ENCODE results near the gene CD300A.
"Not testable (repeated sequence)": the region's sequence is repeated elsewhere in the genome, so short reads cannot be mapped to it uniquely, and the experiment has no call there.

Gene CD300A

DNA sequence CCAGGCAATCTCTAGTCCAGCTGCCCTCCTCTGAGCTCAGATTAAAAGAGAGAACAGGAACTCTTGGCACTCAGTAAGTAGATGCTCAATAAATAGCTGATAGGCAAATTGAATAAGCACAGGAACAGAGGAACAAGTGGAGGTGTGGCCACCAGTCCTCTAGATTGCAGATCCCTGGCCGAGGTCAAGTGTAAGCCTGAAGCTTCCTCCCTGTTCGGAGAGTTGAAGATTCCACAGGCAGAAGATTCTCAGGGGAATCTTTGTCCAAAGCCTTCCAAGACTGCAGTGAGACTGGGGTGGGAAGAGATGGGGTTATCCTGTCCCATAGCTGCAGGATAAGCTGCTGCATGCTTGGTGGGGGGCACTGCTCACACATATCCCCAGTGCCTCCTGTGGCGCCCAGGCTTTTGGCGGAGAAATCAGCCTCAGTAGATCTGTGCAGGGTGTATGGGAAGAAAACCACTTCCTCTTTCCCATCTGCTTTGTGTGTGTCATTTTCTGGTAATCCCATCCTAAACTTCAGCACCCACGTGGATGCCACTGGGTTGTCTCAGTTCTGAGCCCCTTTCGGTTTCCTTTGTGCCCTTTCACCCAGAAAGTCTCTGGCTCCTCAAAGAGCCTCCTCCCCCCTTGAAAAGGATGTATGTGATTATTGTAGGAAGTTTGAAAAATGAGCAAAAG lies 12.1 kb downstream of the CD300A start:
- DNase-seq (ENCODE audit: low read depth, low spot score): no peak

DNA sequence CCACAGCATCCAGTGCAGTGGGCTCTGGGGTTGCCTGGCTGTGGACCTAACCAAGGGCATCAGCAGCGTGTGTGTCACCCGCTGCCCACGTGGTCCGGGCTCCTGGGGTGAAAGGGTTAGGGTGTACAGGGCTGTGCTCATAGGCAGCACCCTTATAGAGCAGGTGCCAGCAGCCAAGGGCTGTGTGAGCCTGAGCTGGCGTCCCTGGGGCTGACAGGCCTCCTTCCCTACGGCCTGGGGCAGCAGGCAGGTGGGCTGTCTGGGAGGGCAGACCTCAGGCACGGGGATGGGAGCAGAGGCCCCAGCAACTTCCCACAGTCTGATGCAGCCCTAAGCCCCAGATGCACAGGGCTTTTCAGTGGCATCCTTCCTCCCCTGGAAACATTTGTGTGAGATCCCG lies 13.9 kb downstream of the CD300A start:
- no peak for DNase-seq (ENCODE audit: low read depth, low spot score)

DNA sequence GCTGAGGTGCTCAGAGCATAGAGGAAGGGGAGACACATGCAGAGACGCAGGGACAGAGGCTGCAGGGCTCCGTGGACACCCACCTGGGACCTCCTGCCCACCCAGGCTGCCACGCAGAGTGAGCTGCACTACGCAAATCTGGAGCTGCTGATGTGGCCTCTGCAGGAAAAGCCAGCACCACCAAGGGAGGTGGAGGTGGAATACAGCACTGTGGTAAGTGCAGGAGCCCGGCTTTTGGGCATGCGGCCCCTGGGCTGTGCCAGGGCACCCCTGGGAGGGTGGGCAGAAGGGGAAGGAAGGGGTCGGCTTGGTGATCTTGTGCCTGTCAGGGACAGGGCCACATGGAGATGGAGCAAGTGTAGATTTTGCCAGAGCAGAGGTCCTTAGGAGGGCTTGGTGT lies 15.2 kb downstream of the CD300A start:
- DNase-seq (ENCODE audit: low read depth, low spot score): no peak

DNA sequence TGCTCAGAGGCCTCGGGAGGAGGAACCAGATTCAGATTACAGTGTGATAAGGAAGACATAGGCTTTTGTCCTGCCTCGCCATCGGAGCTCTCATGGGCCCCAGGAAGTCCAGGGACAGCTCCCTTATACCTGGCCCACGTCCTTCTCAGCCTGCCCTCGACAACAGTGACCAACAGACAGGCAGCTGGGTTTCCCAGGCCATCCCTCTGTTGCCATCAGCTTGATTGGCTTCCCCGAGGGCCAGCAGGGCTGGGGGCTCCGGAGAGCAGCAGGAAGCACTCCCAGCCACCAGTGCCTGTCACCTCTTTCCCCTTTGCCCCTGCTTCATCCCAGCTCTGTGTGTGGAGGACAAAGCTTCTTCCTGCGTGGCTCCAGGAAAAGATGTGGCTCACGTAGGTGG lies 17.6 kb downstream of the CD300A start:
- DNase-seq (ENCODE audit: low read depth, low spot score): no peak

DNA sequence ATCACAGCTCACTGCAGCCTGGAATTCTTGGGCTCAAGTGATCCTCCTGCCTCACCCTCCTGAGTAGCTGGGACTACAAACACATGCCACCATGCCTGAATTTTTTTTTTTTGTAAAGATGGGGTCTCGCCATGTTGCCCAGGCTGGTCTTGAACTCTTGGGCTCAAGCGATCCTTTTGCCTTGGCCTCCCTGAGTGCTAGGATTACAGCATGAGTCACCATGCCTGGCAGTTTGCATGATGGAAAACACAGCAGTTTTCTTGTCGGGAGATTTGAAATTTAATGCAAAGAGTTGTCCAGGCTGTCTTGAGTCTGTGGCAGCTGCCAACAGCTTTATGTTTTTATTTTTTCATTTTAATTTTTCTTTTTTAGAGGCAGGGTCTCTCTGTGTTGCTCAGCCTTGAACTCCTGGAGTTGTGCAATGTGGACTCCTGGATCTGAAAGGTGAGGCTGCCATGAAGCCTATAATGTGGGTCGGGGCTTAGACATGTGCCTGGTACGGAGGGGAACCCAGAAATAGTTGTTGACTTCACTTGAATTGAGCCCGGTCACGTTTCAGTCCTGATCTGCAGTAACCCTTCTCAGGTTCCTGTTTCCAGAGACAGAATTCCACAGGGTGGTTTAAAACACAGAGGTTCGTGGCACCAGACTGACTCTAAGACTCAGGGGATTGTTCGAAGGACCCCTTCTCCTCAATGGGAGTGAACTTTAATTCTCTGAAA lies 18.7 kb downstream of the CD300A start:
- no peak for DNase-seq (ENCODE audit: low read depth, low spot score)

DNA sequence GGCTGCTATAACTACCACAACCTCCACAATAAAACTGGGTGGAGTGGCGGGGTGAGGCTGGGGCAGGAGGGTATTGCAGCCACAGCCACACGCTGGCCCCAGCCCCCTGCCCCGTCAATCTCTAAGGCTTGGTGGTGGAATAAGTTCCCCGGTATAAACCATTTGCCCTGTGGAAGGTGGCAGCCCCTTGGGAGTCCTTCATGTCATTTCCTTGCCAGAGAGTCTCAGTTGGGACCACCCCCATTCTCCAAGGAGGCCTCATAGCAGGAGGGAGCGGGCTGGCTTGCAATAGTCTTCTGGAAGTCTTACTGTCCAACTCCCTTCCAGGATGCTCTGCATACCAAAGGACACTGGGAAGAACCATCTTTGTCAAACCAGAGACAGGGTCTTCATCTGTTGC lies 19.4 kb downstream of the CD300A start:
- DNase-seq (ENCODE audit: low read depth, low spot score): no peak

DNA sequence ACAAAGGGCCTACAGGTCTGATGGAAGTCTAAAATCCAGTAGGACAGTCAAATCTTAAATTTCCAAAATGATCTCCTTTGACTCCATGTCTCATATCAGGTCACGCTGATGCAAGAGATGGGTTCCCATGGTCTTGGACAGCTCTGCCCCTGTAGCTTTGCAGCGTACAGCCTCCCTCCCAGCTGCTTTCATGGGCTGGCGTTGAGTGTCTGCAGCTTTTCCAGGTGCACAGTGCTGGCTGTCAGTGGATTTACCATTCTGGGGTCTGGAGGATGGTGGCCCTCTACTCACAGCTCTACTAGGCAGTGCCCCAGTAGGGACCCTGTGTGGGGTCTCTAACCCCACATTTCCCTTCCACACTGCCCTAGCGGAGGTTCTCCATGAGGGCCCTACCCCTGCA lies 21.8 kb downstream of the CD300A start:
- not testable (repeated sequence) for DNase-seq (ENCODE audit: low read depth, low spot score)

DNA sequence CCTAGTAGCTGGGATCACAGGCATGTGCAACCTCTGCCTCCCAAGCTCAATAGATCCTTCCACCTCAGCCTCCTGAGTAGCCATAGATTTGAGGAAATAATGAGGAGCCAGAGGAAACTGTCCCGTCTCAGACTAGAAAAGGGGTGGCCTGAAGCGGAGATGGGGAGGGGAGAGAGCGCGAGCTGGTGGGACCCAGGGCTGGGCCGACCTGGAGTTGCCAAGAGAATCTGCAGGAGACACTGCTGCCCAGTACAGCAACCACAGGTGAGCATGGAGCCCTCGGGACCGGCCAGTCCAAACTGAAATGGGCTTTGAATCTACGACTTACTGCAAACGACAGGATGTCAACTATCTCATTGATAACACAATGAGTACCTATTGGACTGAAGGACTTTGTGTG lies 24.3 kb downstream of the CD300A start:
- no peak for DNase-seq (ENCODE audit: low read depth, low spot score)

DNA sequence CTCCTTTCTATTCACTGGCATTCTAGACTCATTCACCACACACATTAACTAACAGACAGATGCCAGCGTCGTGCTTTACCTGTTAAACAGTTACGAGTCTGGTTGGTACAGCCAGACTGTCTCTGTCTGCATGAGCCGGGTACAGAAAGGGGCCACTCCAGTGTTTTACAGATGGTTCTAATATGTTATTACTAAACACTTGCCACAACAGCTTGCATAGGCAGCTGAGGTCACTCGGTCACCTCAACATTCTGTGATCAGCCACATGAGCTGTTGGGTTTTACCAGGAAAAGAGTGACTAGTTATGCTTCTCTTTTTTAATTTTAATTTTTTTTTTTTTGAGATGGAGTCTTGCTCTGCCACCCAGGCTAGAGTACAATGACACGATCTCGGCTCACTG lies 25.2 kb downstream of the CD300A start:
- no peak for DNase-seq (ENCODE audit: low read depth, low spot score)

DNA sequence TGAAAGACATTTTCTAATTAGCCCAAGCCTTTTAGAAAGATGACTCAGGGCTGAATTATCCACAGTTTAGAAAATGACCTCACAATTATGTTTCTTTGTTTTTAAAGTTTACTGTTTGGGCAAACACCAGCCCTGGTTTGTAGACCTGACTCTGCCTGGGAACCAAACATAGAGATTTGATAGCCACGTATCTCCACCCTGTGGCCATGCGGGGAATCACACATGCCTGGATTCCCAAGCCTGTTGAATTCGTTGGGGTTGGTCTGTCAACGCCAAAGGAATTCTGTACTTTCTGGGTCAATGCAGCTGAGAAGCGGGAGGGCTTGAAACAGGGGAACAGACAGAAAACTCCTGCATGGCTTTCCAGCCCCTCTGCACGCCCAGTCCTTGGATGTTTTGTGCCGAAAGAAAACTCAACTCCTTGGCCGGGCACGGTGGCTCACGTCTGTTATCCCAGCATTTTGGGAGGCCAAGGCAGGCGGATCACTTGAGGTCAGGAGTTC lies 26.9 kb downstream of the CD300A start:
- DNase-seq (ENCODE audit: low read depth, low spot score): peak; percentile 84

DNA sequence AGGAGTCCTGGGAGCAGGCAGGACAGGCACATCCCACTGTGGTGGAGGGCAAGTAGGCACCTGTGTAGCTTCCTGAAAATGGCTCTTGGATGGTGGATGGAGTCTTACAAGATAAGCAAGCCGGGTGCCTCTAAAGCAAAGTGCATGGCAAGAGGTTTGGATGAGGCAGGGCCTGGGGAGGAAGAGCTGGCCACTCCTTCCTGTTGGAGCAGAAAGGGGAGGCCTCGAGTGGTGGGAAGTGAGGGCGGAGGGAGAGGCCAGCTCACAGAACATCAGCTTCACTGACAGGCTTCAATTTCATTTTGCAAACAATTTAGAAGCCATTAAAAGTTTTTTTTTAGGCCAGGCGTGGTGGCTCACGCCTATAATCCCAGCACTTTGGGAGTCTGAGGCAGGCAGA lies 31.0 kb downstream of the CD300A start:
- no peak for DNase-seq (ENCODE audit: low read depth, low spot score)

DNA sequence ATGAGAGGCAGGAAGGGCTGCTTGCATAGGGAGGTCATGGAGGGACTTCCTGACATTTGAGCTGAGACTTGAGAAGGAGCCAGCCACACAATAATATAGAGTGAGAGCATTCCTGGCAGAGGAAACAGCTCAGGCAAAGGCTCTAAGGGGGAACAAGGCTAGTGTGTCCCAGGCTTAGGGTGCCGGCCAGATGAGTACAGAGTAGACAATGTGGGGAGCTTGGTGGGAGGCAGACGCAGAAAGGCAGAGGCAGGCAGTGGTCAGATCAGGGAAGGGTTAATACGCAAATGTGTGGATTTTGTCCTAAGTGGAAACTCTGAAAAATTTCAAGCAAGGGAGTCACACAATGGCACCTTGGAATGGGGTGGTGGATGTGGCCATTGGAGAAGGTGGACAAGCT lies 33.6 kb downstream of the CD300A start:
- DNase-seq (ENCODE audit: low read depth, low spot score): no peak

DNA sequence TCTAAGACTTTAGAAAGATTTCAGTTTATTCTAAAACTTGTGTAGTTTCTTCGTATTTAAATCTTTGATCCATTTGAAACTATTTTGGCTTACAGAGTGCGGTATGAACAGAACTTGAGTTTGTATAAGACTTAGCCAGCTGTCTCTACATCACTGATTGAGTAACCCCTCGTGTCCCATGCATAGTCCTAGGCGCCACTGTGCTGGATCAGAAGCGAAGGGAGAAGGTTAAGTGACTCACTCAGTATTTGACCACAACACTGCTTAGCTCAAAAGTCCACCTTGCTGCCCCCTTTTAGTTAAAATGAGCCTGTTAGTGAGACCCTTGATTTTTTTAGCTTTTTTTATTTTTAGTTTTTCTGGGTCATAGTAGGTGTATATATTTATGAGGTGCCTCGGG lies 36.4 kb downstream of the CD300A start:
- no peak for DNase-seq (ENCODE audit: low read depth, low spot score)

DNA sequence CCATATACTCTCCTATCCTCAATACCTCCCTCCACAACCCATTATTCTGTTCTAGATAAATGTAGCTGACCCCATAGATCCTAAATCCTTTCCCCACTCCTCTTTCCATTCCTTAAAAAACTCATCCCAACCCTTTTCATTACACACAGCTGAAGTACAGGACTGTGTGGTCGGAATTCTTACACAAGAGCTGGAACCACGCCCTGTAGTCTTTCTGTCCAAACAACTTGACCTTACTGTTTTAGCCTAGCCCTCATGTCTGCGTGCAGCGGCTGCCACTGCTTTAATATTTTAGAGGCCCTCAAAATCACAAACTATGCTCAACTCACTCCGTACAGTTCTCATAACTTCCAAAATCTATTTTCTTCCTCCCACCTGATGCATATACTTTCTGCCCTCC lies 37.5 kb downstream of the CD300A start:
- not testable (repeated sequence) for DNase-seq (ENCODE audit: low read depth, low spot score)

DNA sequence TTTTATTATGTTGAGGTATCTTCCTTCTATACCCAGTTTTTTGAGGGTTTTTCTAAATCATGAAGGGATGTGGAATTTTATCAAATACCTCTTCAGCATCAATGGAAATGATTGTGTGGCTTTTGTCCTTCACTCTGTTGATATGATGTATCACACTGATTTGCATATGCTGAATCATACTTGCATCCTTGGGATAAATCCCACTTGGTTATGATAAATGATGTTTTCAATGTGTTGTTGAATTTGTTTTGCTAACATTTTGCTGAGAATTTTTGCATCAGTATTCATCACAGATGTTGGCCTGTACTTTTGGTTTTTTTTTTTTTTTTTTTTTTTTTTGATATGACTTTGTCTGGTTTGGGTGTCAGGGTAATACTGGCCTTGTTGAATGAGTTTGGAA lies 41.7 kb downstream of the CD300A start:
- DNase-seq (ENCODE audit: low read depth, low spot score): no peak

DNA sequence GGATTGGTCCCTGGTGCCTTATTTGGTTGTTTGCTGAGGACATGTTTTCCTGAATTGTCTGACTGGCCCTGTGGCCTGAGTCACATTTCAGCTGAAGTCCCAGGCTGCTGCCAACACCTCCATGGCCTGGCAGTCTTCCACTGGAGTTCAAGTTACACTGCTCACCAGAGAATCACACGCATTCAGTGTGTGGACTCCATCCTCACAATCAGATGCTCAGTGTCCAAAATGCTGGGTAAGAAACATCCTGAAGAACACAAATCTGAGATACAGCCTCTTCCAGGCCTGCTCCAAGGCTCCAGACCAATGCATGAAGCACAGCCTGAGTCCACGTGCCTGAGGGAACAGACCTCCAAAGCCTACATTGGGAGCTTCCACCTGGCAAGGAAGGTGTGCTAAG lies 45.6 kb downstream of the CD300A start:
- no peak for DNase-seq (ENCODE audit: low read depth, low spot score)

DNA sequence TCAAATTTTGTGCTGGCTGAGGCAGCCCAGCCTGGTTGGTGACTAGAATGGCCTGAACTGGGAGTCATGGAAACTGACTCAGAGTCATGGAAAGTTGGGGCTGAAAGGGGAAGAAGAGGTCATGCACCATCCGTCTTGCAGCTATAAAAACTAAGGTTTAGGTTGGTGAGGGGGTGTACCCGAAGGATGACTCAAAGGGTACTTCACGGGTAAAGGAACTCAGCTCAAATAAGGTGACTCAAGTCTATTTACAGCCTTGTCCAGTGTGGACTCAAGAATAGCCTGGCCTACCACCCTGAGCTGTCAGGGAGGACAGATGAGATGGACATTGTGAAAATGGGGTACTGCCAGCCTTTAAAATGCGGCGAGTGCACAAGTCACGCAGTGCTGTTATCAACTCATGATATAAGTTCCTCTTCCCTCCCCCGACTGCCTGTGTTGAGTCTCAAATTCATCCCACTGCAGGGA lies 46.2 kb downstream of the CD300A start:
- no peak for DNase-seq (ENCODE audit: low read depth, low spot score)

DNA sequence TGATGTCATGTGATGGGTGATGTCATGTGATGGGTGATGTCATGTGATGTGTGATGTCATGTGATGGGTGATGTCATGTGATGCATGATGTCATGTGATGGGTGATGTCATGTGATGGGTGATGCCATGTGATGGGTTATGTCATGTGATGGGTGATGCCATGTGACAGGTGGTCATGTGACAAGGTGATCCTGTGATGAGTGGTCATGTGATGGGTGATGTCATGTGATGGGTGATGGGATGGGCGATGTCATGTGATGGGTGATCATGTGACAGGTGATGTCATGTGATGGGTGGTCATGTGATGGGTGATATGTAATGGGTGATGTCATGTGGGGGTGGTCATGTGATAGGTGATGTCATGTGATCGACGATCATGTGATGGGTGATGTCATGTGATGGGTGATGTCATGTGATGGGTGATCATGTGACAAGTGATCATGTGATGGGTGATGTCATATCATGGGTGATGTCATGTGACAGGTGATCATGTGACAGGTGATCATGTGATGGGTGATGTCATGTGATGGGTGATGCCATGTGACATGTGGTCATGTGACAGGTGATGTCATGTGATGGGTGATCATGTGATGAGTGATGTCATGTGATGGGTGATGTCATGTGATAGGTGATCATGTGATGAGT lies 47.7 kb downstream of the CD300A start:
- DNase-seq (ENCODE audit: low read depth, low spot score): peak; percentile 46

DNA sequence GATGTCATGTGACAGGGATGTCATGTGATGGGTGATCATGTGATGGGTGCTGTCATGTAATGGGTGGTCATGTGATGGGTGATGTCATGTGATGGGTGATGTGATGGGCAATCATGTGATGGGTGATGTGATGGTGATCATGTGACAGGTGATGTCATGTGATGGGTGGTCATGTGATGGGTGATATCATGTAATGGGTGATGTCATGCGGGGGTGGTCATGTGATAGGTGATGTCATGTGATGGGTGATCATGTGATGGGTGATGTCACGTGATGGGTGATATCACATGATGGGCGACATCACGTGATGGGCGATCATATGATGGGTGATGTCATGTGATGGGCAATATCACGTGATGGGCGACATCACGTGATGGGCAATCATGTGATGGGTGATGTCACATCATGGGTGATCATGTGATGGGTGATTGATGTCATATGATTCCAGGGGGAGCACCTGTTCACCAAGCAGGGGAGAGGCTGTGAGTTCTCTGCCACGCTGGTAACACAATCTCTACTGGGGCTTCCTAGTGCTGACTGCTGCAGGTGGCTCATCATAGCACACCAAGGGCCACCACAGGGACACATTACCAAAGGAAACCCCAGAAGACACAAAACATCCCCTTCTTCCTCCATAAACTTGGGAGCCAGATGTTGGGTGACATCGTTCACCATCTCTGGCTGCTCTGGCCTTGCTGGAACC lies 48.3 kb downstream of the CD300A start:
- DNase-seq (ENCODE audit: low read depth, low spot score): no peak

DNA sequence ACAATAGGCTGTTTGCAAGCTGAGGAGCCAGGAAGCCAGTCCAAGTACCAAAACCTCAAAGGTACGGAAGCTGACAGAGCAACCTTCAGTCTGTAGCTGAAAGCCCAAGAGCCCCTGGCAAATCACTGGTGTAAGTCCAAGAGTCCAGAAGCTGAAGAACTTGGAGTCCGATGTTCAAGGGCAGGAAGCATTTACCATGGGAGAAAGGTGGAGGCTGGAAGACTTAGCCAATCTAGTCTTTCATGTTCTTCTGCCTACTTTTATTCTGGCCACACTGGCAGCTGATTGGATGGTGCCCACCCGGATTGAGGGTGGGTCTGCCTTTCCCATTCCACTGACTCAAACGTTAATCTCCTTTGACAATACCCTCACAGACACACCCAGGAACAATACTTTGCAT lies 49.5 kb downstream of the CD300A start:
- no peak for DNase-seq (ENCODE audit: low read depth, low spot score)

DNA sequence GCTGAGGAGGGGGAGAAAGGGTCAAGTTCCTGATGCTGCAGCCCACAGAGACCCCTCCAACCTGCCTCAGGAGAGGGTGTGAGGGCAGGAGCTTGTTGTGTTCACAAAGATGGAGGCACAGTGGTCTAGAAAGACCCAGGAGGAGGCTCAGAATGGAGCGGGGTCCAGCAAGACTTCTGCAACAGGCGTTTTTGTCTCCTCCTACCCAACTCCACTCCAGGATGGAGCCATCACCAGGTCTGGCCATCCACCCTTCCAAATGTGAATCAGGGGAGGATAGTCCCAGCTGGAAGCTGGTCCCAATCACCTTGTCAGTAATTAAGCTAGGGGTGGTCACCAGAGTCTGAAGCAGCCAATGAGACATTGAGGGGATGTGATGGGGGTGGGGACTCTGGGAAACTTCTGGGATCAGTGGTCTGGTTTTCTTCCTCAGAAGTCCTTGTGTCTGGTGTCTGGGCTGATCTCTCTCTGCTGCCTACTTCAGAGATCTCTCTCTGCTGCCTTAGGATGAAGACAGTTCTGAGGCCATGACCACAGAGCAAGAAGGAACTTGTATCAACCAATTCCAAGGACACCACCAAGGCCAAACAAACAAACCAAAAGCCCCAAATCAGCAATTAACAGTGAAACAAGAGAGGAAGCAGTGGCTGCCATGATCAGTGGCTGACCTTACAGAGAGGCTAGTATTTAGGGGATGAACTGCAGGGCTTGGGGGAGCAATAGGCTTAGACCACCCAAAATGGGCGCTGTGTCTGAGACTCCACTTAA lies 50.3 kb downstream of the CD300A start:
- no peak for DNase-seq (ENCODE audit: low read depth, low spot score)
